Mesenchymal stem cell (in vitro differentiated cells and primary cell): ENCODE results near the gene NPHP4. TPM values are rescaled to one million over a fixed set of nuclear protein-coding genes. Genes with fewer than 3 reads are reported as not detected.

Experiments used
- DNase-seq: peaks from one replicate; pipeline ENCODE4 v3.0.0-alpha.2; 2013
- H2AFZ ChIP-seq: one replicate; pipeline ENCODE4 v1.6.1; 2013; ENCODE audit warnings: low read depth, mild to moderate bottlenecking, control low read depth, inconsistent platforms, low read length, moderate library complexity
- H2AK5ac ChIP-seq: 2 replicates; pipeline ENCODE4 v1.6.1; 2013; ENCODE audit warnings: low read length, moderate library complexity, mild to moderate bottlenecking, inconsistent platforms; ENCODE audit not compliant: severe bottlenecking
- H2BK120ac ChIP-seq: one replicate; pipeline ENCODE4 v1.6.1; 2013; ENCODE audit warnings: low read depth, mild to moderate bottlenecking, inconsistent platforms, low read length, moderate library complexity
- H2BK12ac ChIP-seq, 2 experiments: one replicate each; pipeline ENCODE4 v1.6.1; 2013; ENCODE audit warnings: inconsistent platforms in 2 of 2, low read length in 2 of 2, mild to moderate bottlenecking in 2 of 2, moderate library complexity in 2 of 2, control low read depth in 1 of 2
- H2BK15ac ChIP-seq: one replicate; pipeline ENCODE4 v1.6.1; 2013; ENCODE audit warnings: mild to moderate bottlenecking, low read depth, inconsistent platforms; ENCODE audit not compliant: poor library complexity, severe bottlenecking
- H2BK5ac ChIP-seq: 2 replicates; pipeline ENCODE4 v1.6.1; 2013; ENCODE audit warnings: low read depth, mild to moderate bottlenecking, low read length, control low read depth, inconsistent platforms; ENCODE audit not compliant: poor library complexity, severe bottlenecking
- H3K14ac ChIP-seq, 2 experiments: one replicate each; pipeline ENCODE4 v1.6.1; 2013; ENCODE audit warnings: inconsistent platforms in 2 of 2, low read length in 2 of 2, control low read depth in 1 of 2, mild to moderate bottlenecking in 1 of 2, moderate library complexity in 1 of 2
- H3K18ac ChIP-seq, 2 experiments: one replicate each; pipeline ENCODE4 v1.6.1; 2013; ENCODE audit warnings: inconsistent platforms in 2 of 2, low read length in 2 of 2, control low read depth in 1 of 2, low read depth in 1 of 2, mild to moderate bottlenecking in 1 of 2
- H3K23ac ChIP-seq, 2 experiments: one replicate each; pipeline ENCODE4 v1.6.1; 2013; ENCODE audit warnings: inconsistent platforms in 2 of 2, low read length in 2 of 2, mild to moderate bottlenecking in 2 of 2, moderate library complexity in 2 of 2, control low read depth in 1 of 2
- H3K27ac ChIP-seq: 2 replicates; pipeline ENCODE4 v1.5.1; 2013; ENCODE audit warnings: mild to moderate bottlenecking, moderate library complexity, low read length, control low read depth, inconsistent platforms; ENCODE audit not compliant: poor library complexity, severe bottlenecking
- H3K27me3 ChIP-seq, 2 experiments: 2 replicates each; pipeline versions ENCODE4 v1.6.1 to v1.7.0; 2013; ENCODE audit warnings: low read length in 2 of 2, mild to moderate bottlenecking in 2 of 2, moderate library complexity in 2 of 2, control low read depth in 1 of 2, inconsistent platforms in 1 of 2; ENCODE audit not compliant: control insufficient read depth in 1 of 2, insufficient read depth in 1 of 2
- H3K36me3 ChIP-seq, 2 experiments: 2 replicates each; pipeline versions ENCODE4 v1.6.1 to v1.7.0; 2013; ENCODE audit warnings: low read length in 2 of 2, control low read depth in 1 of 2, inconsistent platforms in 1 of 2, low read depth in 1 of 2, mild to moderate bottlenecking in 1 of 2; ENCODE audit not compliant: insufficient read depth in 2 of 2, control insufficient read depth in 1 of 2
- H3K4ac ChIP-seq, 2 experiments: one replicate each; pipeline ENCODE4 v1.6.1; 2013; ENCODE audit warnings: inconsistent platforms in 2 of 2, low read length in 2 of 2, mild to moderate bottlenecking in 2 of 2, moderate library complexity in 2 of 2, control low read depth in 1 of 2, low read depth in 1 of 2
- H3K4me1 ChIP-seq: 2 replicates; pipeline ENCODE4 v1.6.1; 2013; ENCODE audit warnings: low read depth, low read length, control low read depth; ENCODE audit not compliant: control insufficient read depth, insufficient read depth
- H3K4me2 ChIP-seq: 2 replicates; pipeline ENCODE4 v1.6.1; 2013; ENCODE audit warnings: low read length, mild to moderate bottlenecking, inconsistent platforms; ENCODE audit not compliant: poor library complexity, severe bottlenecking
- H3K4me3 ChIP-seq, 2 experiments: 2 replicates each; pipeline versions ENCODE4 v1.5.1 to v1.7.0; 2013; ENCODE audit warnings: low read length in 2 of 2, mild to moderate bottlenecking in 2 of 2, control low read depth in 1 of 2, low read depth in 1 of 2; ENCODE audit not compliant: insufficient read depth in 1 of 2
- H3K79me1 ChIP-seq: replicated peaks from 2 replicates; pipeline ENCODE4 v1.6.1; 2013; ENCODE audit warnings: mild to moderate bottlenecking, control low read depth, low read length, inconsistent platforms; ENCODE audit not compliant: poor library complexity, severe bottlenecking
- H3K9ac ChIP-seq: 2 replicates; pipeline ENCODE4 v1.7.0; 2013; ENCODE audit warnings: mild to moderate bottlenecking, low read length, moderate library complexity
- H3K9me3 ChIP-seq: 2 replicates; pipeline ENCODE4 v1.7.0; 2013; ENCODE audit warnings: mild to moderate bottlenecking, low read length; ENCODE audit not compliant: control insufficient read depth
- H4K8ac ChIP-seq: one replicate; pipeline ENCODE4 v1.6.1; 2013; ENCODE audit warnings: inconsistent platforms, mild to moderate bottlenecking, low read length, moderate library complexity
- H4K91ac ChIP-seq: one replicate; pipeline ENCODE4 v1.6.1; 2013; ENCODE audit warnings: mild to moderate bottlenecking, low read length, inconsistent platforms
- WGBS: methylation state at CpG from one replicate; pipeline ENCODE4 v1.1.7; 2013; ENCODE audit warnings: mixed read lengths; 5-methylcytosine and 5-hydroxymethylcytosine counted together
- polyA plus RNA-seq, 2 experiments: library from polyadenylated mRNA; stranded (reverse); fragments of 200-250 nt; gene quantifications; one replicate each; pipeline ENCODE4 v1.2.3, GENCODE V29; 2013

NPHP4 gene
- polyA plus RNA-seq (2013, experiment 1 of 2): 3.2 TPM
- 3.2 TPM for polyA plus RNA-seq (2013, experiment 2 of 2)

GRCh38 chr1:5992026-5992813 lies at the start of gene NPHP4:
NPHP4 (minus strand) TSS chr1:5992425; CDS start chr1:5986289, 6,136 bp downstream.
- WGBS: under 1% methylated on average over 86 of the region's 94 CpGs
- Histone ChIP-seq H3K9me3 (no peaks in the 10 kb centered on the region), H3K18ac (peak within 1 kb of the TSS; percentile 92 to 95), H3K14ac (peak within 1 kb of the TSS in 1 of 2 experiments; percentile 61), H2AFZ (peak within 1 kb of the TSS; percentile 91), H3K27ac (no peak within 1 kb of the TSS), H3K36me3 (peaks cover 0 to 14% of the 10 kb centered on the region in 2 experiments), H3K9ac (peak within 1 kb of the TSS; percentile 91), H2BK5ac (peak within 1 kb of the TSS; percentile 49), H2AK5ac (no peak within 1 kb of the TSS), H2BK120ac (peak within 1 kb of the TSS; percentile 91), H2BK12ac (peak within 1 kb of the TSS in 1 of 2 experiments; percentile 99), H3K79me1 (peaks cover 38% of the 10 kb centered on the region), H3K4me3 (peak within 1 kb of the TSS; percentile 83 to 89), H3K23ac (peak within 1 kb of the TSS; percentile 20 to 92), H4K91ac (peak within 1 kb of the TSS; percentile 97), H4K8ac (peak within 1 kb of the TSS; percentile 93), H3K4ac (peak within 1 kb of the TSS in 1 of 2 experiments; percentile 77), H3K4me1 (peaks cover 15% of the 10 kb centered on the region), H2BK15ac (peak within 1 kb of the TSS; percentile 99), H3K4me2 (peak within 1 kb of the TSS; percentile 89), H3K27me3 (peaks cover 0 to 6% of the 10 kb centered on the region in 2 experiments)
- peak; percentile 99 for DNase-seq

DNA sequence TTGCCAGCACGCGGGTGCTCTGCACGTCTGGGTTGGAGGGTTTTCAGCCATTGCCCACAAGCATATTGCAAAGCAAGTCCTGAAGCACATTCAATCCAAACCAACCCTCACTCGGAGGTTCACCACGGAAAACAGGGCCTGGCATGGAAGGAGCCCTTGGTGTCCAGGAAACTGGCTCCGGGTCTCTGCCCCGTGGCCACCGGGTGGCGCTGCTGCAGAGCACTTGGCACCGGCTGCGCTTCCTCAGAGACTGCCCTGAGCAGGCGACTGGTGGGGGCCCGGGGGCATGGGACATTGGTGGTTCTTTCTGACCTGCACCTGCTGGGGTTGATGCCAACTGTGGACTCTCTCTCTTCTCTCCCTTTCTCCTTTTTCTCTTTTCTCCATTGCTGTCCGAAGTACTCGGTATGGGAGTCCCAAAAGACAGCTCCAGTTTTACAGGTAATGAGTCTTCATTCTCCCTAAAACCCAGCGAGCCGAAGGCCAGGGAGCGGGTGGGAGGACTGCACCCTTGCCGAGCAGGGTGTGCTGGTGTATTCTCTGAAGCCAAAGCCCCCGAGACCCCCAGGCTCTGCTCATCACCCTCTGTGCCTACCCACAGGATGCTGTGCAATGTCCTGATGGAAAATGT lies 49.3 kb upstream of the NPHP4 start:
- DNase-seq: no peak
- Histone ChIP-seq H3K27ac (no peak overlapping the region), H3K18ac (no peak overlapping the region), H3K9ac (no peak overlapping the region), H3K36me3 (no peaks in the 10 kb centered on the region), H2BK15ac (no peak overlapping the region), H3K4me1 (peaks cover 7% of the 10 kb centered on the region), H3K4me2 (no peak overlapping the region), H3K79me1 (no peaks in the 10 kb centered on the region), H4K91ac (no peak overlapping the region), H2AK5ac (no peak overlapping the region), H3K4me3 (no peak overlapping the region), H2AFZ (no peak overlapping the region), H2BK120ac (no peak overlapping the region), H3K9me3 (no peaks in the 10 kb centered on the region), H2BK12ac (no peak overlapping the region), H3K27me3 (peaks cover 18 to 30% of the 10 kb centered on the region in 2 experiments), H3K23ac (no peak overlapping the region), H4K8ac (no peak overlapping the region), H3K14ac (no peak overlapping the region), H3K4ac (no peak overlapping the region), H2BK5ac (no peak overlapping the region)
- WGBS: 49% methylated on average over 19 of the region's 20 CpGs

GRCh38 chr1:6040861-6041415 lies 48.7 kb upstream of the NPHP4 start:
- H2BK5ac ChIP-seq: no peak overlapping the region

DNA sequence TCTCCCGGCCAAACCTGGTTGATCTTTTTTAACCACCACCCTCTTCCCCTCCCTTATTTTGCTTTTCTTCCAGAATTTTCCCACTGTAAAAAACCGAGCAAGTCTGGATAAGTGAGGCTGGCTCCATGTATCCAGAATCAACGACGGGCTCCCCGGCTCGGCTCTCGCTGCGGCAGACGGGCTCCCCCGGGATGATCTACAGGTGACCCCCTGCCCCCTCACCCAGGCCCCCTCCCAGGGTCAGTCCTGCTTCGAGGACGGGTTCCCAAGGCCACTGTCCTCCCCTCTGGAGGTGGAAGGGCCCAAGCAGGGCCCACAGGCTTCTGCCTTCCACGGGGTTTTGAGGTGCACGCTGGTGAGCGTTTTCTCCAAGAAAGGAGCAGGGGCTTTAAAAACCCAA lies 48.2 kb upstream of the NPHP4 start:
- no peak overlapping the region for H2BK120ac ChIP-seq
- no peak for DNase-seq
- H2BK5ac ChIP-seq: no peak overlapping the region
- H3K14ac ChIP-seq: no peak overlapping the region
- H3K23ac ChIP-seq: no peak overlapping the region
- H3K9me3 ChIP-seq: no peaks in the 10 kb centered on the region
- H3K27me3 ChIP-seq: peaks cover 19 to 30% of the 10 kb centered on the region in 2 experiments
- no peak overlapping the region for H4K91ac ChIP-seq
- WGBS: 86% methylated on average over 15 of the region's 15 CpGs
- H3K27ac ChIP-seq: no peak overlapping the region
- no peak overlapping the region for H2AK5ac ChIP-seq
- H3K4ac ChIP-seq: no peak overlapping the region
- H2BK12ac ChIP-seq: no peak overlapping the region
- H4K8ac ChIP-seq: no peak overlapping the region
- no peak overlapping the region for H2BK15ac ChIP-seq
- H3K4me1 ChIP-seq: peaks cover 7% of the 10 kb centered on the region
- H3K18ac ChIP-seq: no peak overlapping the region
- no peaks in the 10 kb centered on the region for H3K36me3 ChIP-seq
- H3K4me3 ChIP-seq: no peak overlapping the region
- H3K4me2 ChIP-seq: no peak overlapping the region
- H2AFZ ChIP-seq: no peak overlapping the region
- no peak overlapping the region for H3K9ac ChIP-seq
- no peaks in the 10 kb centered on the region for H3K79me1 ChIP-seq

More at GRCh38 chr1:6040861-6041415, 48.7 kb upstream of the NPHP4 start:
- Histone ChIP-seq H3K79me1 (no peaks in the 10 kb centered on the region), H2BK15ac (no peak overlapping the region), H3K9ac (no peak overlapping the region), H3K4me1 (peaks cover 7% of the 10 kb centered on the region), H3K18ac (no peak overlapping the region), H3K4ac (no peak overlapping the region), H3K9me3 (no peaks in the 10 kb centered on the region), H2AFZ (no peak overlapping the region), H3K4me3 (no peak overlapping the region), H2BK12ac (no peak overlapping the region), H3K27me3 (peaks cover 18 to 30% of the 10 kb centered on the region in 2 experiments), H3K14ac (no peak overlapping the region), H3K36me3 (no peaks in the 10 kb centered on the region), H3K27ac (no peak overlapping the region), H3K23ac (no peak overlapping the region), H4K91ac (no peak overlapping the region), H3K4me2 (no peak overlapping the region), H4K8ac (no peak overlapping the region), H2AK5ac (no peak overlapping the region), H2BK120ac (no peak overlapping the region)
- no peak for DNase-seq
- WGBS: 87% methylated on average over 22 of the region's 22 CpGs
